H1 (cell line): Measurements from ENCODE around the gene MPRIP. TPM values are rescaled to one million over a fixed set of nuclear protein-coding genes. Genes with fewer than 3 reads are reported as not detected.

Experiments used
- MAFK ChIP-seq: IDR thresholded peaks from 2 replicates; pipeline ENCODE4 v1.6.1; 2012; ENCODE audit warnings: low read depth, mild to moderate bottlenecking, improper control_type of control experiment, low read length
- RBBP5 ChIP-seq: IDR thresholded peaks from 2 replicates; pipeline ENCODE4 v1.7.1; 2012; ENCODE audit warnings: low read depth, mild to moderate bottlenecking, inconsistent platforms, low read length, moderate library complexity, borderline replicate concordance
- RFX5 ChIP-seq: IDR thresholded peaks from 2 replicates; pipeline ENCODE4 v1.6.1; 2011; ENCODE audit warnings: low read depth, low read length, improper control_type of control experiment, borderline replicate concordance
- SIN3A ChIP-seq, 2 experiments: IDR thresholded peaks in 1 of 2; conservative IDR thresholded peaks in 1 of 2; 2 replicates each; pipeline ENCODE4 v1.6.1; 2011 to 2012; ENCODE audit warnings: low read length in 2 of 2, improper control_type of control experiment in 1 of 2, low read depth in 1 of 2, mild to moderate bottlenecking in 1 of 2
- polyA plus RNA-seq, 7 experiments: library from polyadenylated mRNA; depleted of rRNA in 3 of 7; stranded (reverse) in 5 of 7; unstranded in 2 of 7; fragments of >200 nt in 5 of 7; fragments of 200-250 nt in 2 of 7; gene quantifications; 1 replicate in 5 of 7; 2 replicates in 1 of 7; 4 replicates in 1 of 7; pipeline versions ENCODE4 v1.2.1 to v1.2.3, GENCODE V29; 2011 to 2013; ENCODE audit warnings: missing spikeins in 2 of 7, mixed read lengths in 2 of 7
- total RNA-seq: library from RNA; stranded (reverse); fragmentation: NEBNext Ultra II Directional; extraction: Animal tissue kit (Norgen Biotek cat#: 25700); gene quantifications from 2 replicates; pipeline ENCODE4 v1.2.1, GENCODE V29; 2021

MPRIP gene
- total and polyA plus RNA-seq, 2 of the 8 experiments (the other 6 are each of a cell fraction or from before 2014, with no cell fraction given) = 48.6 to 146 TPM

DNA sequence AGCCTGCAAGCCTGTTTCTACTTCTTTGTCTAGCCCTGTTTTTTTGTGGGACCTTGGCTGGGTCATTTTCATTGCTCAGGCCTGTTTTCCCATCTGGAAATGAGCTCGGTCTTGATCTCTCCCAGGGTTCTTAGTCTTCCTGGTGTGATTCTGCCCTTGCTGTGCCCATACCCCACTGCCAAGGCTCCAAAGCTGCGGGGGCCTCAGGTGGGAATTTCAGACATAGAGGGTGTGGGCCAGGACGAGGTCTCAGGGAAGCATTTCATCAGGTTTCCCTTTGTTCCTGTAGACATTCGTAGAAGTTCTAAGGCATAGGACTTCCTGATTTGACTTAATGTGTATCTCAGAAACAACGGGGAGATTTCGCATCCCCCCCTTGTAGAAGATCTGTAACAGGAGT lies 5.8 kb downstream of the MPRIP start (continued):
- TF ChIP-seq MAFK (no peak), RFX5 (no peak), RBBP5 (no peak), SIN3A (conservative IDR thresholded peaks at IDR 0.05 in 1 of 2, IDR thresholded peaks at IDR 0.05 in 1 of 2; ENCODE audit: low read depth in 1 of 2, low read length in 2 of 2) (no peak)
